DMS153 treated with DMSO at 0.1 percent for 48 hours (cell line): ENCODE results near the gene BICD2.

Source experiments
- DNase-seq: peaks from one replicate; lab custom pipeline; 2025; ENCODE audit not compliant: unreplicated experiment; lab: John Stamatoyannopoulos, UW

BICD2 gene

DNA sequence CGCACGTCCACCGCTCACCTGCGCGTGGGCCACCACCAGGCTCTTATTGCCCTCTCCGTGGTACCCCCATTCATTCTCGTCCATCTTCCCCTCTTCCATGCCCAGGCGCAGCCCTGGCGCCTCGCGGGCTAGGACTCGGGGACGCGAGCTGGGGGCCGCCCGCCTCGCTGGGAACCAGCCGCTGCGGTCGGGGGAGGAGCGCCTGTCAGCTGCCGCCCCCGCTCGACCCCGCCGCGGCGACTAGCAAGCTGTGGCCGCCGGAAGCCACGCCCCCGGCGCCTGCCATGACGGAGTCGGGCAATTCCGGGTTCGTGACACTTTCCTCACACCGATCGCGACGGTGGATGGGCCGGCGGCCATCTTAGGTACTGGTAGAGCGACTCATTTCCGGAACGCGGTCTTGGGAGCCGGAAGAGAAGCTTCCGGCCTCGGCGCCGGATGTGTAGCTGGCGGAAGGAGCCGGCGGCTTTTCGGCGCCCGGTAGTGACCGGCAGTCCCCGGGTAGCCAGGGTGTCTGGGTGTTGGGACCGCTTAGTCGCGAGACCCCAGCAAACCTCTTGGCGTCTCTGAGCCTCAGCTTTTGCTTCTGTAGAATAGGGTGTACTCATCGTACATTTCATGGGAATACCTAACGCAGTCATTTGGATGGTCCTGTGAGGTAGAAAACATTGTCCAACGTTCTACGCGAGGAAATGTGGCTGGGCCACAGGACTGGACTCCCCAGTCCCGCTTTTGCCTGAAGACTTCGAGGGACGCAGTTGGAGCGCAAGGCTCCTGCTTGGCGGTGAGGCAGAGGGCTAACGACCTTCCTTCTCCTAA lies 94.5 kb downstream of the BICD2 start, which contains the start of gene IPPK:
IPPK (minus strand) TSS at position 242 of the 819 bp plus-strand sequence; CDS start at position 99, 143 bp downstream.
- DNase-seq = peak; percentile 97

DNA sequence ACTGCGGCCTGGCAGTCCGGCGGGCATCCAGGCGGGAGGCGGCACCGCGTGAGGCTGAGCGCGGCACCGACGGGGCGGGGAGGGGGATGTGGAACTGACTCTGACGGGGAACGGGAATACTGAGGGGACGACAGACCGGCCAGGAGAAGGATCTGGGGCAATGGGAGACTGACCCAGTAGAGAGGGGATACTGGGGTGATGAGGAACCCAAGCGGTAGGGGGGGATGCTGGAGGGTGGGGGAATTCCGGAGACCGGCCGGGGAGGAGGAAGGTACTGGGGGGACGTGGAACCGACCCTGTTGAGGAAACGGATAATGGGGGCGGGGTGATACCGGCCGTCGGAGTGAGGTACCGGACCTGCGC lies 95.1 kb downstream of the BICD2 start:
- DNase-seq = no peak

DNA sequence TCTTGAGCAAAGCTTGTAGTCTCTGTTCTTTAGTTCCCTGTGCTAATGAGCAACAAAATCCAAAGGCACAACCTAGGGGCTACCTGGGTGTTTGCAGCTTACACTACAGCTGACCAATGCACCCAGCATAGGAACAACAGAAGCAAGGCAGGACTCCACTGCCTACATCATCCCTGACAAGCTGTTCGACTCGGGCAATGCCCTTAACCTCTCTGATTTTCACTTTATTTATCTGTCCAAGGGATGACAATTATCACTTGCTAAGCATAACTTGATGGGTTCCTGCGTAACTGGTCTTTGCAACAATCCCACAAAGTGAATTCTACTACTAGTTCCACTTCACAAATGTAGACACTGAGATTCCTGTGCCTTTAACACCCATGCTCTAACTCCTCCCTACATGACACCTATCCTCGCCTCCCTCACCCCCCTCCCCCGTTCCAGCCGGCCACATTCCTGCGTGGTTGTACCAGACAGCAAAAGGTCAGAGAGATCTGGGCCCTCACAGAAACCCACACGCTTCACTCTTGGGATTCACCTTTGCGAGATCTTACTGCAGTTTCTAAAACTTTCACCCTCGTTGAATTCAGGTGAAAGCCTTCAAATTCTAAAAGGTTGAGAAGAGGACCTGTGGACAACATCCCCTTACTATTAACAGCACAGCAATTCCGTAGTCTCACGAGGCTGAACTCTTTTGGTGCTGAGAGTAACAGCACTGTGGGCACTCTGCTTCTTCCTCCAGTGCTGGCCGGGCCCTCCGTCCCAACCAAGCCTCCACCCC lies 95.7 kb downstream of the BICD2 start:
- DNase-seq = no peak

DNA sequence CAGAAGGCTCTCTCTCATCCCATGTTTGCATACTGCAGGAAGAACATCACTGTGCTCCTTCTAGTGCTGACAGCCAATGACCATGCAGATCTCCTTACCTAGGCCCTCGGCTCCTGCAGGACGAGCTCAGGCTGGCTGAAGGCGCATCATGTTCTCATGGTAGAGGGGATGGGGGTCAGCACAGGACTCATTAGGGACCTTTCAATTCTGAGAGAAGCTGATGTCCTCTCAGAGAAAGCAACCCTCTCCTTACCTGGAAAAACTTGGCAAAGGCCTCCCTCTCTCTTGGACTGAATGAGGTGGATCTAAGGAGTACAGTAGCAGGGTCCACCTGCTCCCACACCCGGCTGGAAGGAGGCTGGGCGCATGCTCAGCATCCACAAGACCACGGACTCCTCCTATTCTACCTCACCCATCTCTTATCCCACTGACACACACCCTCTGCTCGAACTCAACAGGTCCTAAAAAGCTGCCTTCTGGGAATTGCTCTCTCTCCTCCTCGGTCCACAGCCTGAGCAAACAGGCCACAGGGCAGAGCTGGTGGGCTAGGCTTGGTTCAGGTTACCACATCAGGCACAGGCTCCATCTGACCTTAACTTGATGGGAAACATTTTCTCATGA lies 97.6 kb downstream of the BICD2 start:
- no peak for DNase-seq

DNA sequence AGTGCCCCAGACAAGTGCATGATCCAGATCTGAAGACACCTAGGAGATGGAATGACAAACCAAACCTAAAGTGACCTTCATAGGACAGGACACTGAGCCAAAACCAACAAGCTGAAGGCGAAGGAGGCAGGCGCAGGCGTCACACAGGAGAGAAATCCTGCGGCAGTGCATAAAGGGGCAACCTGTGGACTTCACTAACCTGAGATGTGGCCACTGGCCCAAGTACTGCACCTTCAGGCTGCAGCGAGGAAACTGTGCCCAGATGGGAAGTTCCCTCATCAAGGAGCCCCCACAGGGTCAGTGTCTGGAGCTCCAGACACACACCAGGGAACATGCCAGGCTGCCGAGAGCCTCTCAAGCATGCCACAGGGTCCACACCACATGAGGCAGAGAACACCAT lies 98.4 kb downstream of the BICD2 start:
- no peak for DNase-seq

DNA sequence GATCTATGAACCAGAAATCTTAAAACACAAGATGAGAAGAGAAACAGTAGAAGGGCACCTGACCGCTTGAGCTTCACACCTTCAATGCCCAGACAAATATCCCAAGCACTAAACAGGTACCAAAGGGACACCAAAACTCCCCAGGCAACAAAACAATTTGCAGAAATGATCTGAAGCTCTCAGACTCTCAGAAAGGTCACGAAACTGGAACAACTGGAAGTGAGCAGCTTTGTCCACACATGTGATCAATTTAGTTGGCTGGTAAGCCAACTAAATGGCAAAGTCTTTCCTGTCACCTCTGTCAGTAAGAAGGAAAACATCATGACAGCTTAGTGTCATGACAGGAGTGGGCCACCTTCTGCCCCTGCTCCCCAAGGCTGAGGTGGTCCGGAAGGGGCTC lies 98.8 kb downstream of the BICD2 start:
- no peak for DNase-seq

DNA sequence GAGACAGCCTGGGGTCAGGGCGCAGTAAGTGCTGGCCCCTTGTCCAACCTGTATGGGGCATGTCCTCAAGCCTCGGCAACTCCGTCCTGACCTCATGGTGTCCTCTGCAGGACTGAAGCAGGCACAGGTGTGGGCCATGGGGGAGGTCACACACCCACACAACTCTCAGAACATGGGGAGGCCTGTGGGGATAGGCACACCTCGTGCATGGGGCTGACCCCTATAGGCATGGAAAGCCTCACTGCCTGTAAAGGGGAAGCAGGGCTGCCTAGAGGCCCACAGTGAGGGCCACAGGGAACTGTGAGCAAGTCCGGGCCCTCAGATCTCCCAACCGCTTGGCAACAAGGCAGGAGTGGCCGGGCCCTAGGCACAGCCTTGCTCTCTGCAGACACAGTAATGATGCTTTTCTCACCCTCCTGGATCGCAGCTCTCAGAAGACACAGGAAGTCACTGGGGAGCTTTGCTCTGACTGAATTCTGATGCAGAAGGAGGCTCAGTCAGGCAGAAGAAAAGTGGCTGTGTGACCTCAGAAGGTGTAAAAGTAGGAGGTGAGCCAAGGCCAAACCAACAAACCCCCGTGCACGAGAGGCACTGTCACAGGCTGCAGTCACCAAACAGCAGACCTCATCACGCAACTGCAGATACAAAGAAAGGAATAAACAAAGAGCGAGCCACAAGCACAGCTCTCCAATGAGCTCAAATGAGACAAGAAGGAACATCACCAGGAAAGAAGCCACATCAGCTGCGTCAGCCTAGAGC lies 100.1 kb downstream of the BICD2 start:
- DNase-seq = no peak

DNA sequence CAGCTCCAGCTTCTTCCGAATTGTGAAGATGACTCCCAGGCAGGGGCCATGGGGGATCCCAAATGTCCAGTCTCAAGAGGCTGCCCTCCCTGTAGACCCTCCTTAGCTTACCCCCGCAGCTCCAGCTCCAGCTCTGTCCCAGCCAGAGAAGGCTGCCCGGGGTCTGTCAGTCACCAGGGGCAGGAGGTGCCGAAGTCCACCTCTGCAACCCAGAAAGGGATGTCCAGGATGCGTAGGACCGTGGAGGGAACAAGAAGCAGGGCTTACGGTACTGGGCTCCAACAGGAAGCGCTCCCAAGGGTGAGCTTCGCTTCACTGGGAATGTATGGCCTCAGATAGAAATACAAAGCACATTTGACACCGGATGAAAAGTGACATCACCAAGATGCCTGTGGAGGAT lies 100.7 kb downstream of the BICD2 start:
- no peak for DNase-seq

DNA sequence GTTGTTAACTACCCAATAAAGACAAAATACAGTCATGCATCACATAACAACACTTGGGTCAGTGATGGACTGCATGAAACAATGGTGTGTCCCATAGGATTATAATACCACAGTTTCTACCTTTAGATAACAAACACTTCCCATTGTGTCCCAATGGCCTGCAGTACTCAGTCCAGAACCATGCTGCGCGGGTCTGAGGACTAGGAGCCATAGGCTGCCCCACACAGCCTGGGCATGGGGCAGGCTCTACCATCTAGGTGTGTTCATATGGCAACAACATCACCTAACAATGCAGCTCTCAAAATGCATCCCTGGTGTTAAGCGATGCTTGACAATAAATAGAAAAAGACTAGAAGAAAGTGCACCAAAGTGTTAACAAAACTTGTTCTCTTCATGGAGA lies 101.5 kb downstream of the BICD2 start:
- DNase-seq = no peak

DNA sequence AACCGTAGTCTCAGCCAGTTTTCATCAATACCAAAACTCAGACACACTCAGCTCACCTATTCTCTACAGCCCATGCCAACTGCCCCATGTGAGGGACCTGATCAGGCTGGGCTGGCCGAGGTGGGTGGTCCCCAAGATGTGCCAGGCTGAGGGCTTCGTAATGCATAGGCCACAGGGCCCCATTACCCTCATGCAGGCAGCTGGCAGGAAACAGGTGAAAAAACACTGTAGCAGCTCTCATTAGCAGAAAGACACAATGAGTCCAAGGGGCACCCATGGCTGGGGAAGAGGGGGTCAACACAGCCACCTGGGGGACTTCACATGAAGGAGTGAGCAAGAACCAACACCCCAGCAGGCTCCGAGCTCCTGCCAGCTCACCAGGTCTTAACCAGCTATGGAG lies 102.9 kb downstream of the BICD2 start:
- DNase-seq = no peak
